A549 (cell line): ENCODE data around the gene TBATA. TPM values are rescaled to one million over a fixed set of nuclear protein-coding genes. Genes with fewer than 3 reads are reported as not detected.

Experiments used
- ATAC-seq, 2 experiments: fragments of 200-7000 bp in 1 of 2; fragments of >200 bp in 1 of 2; cut with Nextera tagmentation in 1 of 2; cut with Tn5 transposase in 1 of 2; 3 replicates each; pipeline versions ENCODE4 v1.8.0 to v1.9.1; 2018 to 2020; ENCODE audit warnings: mild to moderate bottlenecking in 1 of 2, moderate library complexity in 1 of 2
- CTCF ChIA-PET: fragments of 300-600 bp; sonication (Branson Sonifier 250); formaldehyde crosslinking; extraction: SDS; loops from one replicate; lab custom pipeline; 2021; ENCODE audit warnings: antibody characterized with exemption, inconsistent platforms; lab: Yijun Ruan, JAX
- POLR2A ChIA-PET: fragments of 350-600 bp; formaldehyde crosslinking; extraction: SDS; loops from one replicate; lab custom pipeline; 2021; ENCODE audit warnings: antibody characterized with exemption, inconsistent platforms; lab: Yijun Ruan, JAX
- DNase-seq, 2 experiments: peaks; one replicate each; pipeline versions ENCODE4 v3.0.0 to v3.0.0-alpha.2; 2011 to 2016; ENCODE audit warnings: low read depth in 1 of 2, low spot score in 1 of 2
- FAIRE-seq: peaks from 2 replicates; lab custom pipeline; 2011; peaks lifted over from hg19 to GRCh38; lab: Jason Lieb, UNC
- H3K27ac ChIP-seq, 2 experiments: fragments of >200 bp; sonication (Bioruptor Twin); formaldehyde crosslinking; 3 replicates each; pipeline ENCODE4 v1.5.1; 2016 to 2017
- H3K4me1 ChIP-seq: fragments of >200 bp; sonication (Bioruptor Twin); formaldehyde crosslinking; 3 replicates; pipeline ENCODE4 v1.6.1; 2016
- H3K4me2 ChIP-seq: fragments of >200 bp; sonication (Bioruptor Twin); formaldehyde crosslinking; 3 replicates; pipeline ENCODE4 v1.6.1; 2016
- H3K4me3 ChIP-seq: fragments of >200 bp; sonication (Bioruptor Twin); formaldehyde crosslinking; 3 replicates; pipeline ENCODE4 v1.5.1; 2016
- H3K9me3 ChIP-seq: fragments of >200 bp; sonication (Bioruptor Twin); formaldehyde crosslinking; 3 replicates; pipeline ENCODE4 v1.6.1; 2016
- CBX8 ChIP-seq: fragments of 200-600 bp; sonication (generic); IDR thresholded peaks from 2 replicates; pipeline ENCODE4 v1.6.1; 2016
- CEBPB ChIP-seq, 2 experiments: fragments of >200 bp in 1 of 2; sonication (Bioruptor Twin) in 1 of 2; formaldehyde crosslinking in 1 of 2; IDR thresholded peaks; 2 replicates each; pipeline ENCODE4 v1.6.1; 2012 to 2016
- EHMT2 ChIP-seq: fragments of 200-600 bp; sonication (generic); IDR thresholded peaks from 2 replicates; pipeline ENCODE4 v1.6.1; 2016; ENCODE audit warnings: antibody characterized with exemption, low read depth, mild to moderate bottlenecking, moderate library complexity
- FOXS1 ChIP-seq: fragments of 250-450 bp; sonication (Bioruptor Pico); IDR thresholded peaks from 2 replicates; pipeline ENCODE4 v1.5.0; 2020; ENCODE audit warnings: mild to moderate bottlenecking, moderate library complexity
- GATA3 ChIP-seq: IDR thresholded peaks from 2 replicates; pipeline ENCODE4 v1.6.1; 2012; ENCODE audit warnings: borderline replicate concordance
- MAZ ChIP-seq: fragments of 150-350 bp; IDR thresholded peaks from 2 replicates; pipeline ENCODE4 v1.6.1; 2014; ENCODE audit warnings: antibody characterized with exemption, low read depth, low read length, borderline replicate concordance
- NFE2L2 ChIP-seq: fragments of 150-350 bp; conservative IDR thresholded peaks from 2 replicates; pipeline ENCODE4 v1.6.1; 2014; ENCODE audit warnings: low read length
- NPAS2 ChIP-seq: fragments of 250-450 bp; sonication (Bioruptor Pico); IDR thresholded peaks from 2 replicates; pipeline ENCODE4 v1.8.0; 2022; ENCODE audit warnings: mild to moderate bottlenecking, moderate library complexity, borderline replicate concordance
- RAD21 ChIP-seq, 2 experiments: fragments of >200 bp in 1 of 2; sonication (Bioruptor Twin) in 1 of 2; formaldehyde crosslinking in 1 of 2; IDR thresholded peaks in 1 of 2; conservative IDR thresholded peaks in 1 of 2; 2 replicates in 1 of 2; 3 replicates in 1 of 2; pipeline ENCODE4 v1.6.1; 2012 to 2018; ENCODE audit warnings: inconsistent platforms in 1 of 2
- RFX5 ChIP-seq: fragments of 450-650 bp; IDR thresholded peaks from 2 replicates; pipeline ENCODE4 v1.7.1; 2014; ENCODE audit warnings: antibody characterized with exemption, mild to moderate bottlenecking, moderate library complexity
- SREBF2 ChIP-seq: fragments of 450-650 bp; IDR thresholded peaks from 2 replicates; pipeline ENCODE4 v1.6.1; 2014; ENCODE audit warnings: mild to moderate bottlenecking, moderate library complexity
- TP53 ChIP-seq: fragments of 250-450 bp; sonication (Bioruptor Pico); IDR thresholded peaks from 2 replicates; pipeline ENCODE4 v1.5.0; 2021; ENCODE audit warnings: mild to moderate bottlenecking, moderate library complexity
- ZSCAN20 ChIP-seq: fragments of 250-450 bp; sonication (Bioruptor Pico); IDR thresholded peaks from 2 replicates; pipeline ENCODE4 v1.8.0; 2022; ENCODE audit warnings: mild to moderate bottlenecking, moderate library complexity
- WGBS: methylation state at CpG from one replicate; pipeline ENCODE4 v1.1.6; 2017; ENCODE audit errors: missing lambda C conversion rate; 5-methylcytosine and 5-hydroxymethylcytosine counted together
- polyA plus RNA-seq, 4 experiments: library from polyadenylated mRNA; depleted of rRNA in 3 of 4; stranded (reverse); fragments of >200 nt; fragmentation: RNase III in 1 of 4; extraction: RNeasy Plus Mini Kit Qiagen cat#74134 plus additional on column Dnase treatment in 1 of 4; gene quantifications; 2 replicates in 3 of 4; 3 replicates in 1 of 4; pipeline ENCODE4 v1.2.3, GENCODE V29; 2011 to 2017
- TF ChIP-seq, protein P1 (sequence below): IDR thresholded peaks from 2 replicates; pipeline ENCODE4 v1.6.1; 2012
- TF ChIP-seq, protein P2 (sequence below): fragments of 250-450 bp; sonication (Bioruptor Pico); IDR thresholded peaks from 2 replicates; pipeline ENCODE4 v1.5.0; 2020; ENCODE audit warnings: low read depth, mild to moderate bottlenecking, moderate library complexity
- TF ChIP-seq, protein P3 (sequence below): fragments of 250-450 bp; sonication (Bioruptor Pico); IDR thresholded peaks from 2 replicates; pipeline ENCODE4 v1.5.0; 2021; ENCODE audit warnings: mild to moderate bottlenecking, moderate library complexity, borderline replicate concordance

The TBATA gene
- polyA plus RNA-seq, 2 of the 4 experiments (the other 2 are of a cell fraction): not detected

DNA sequence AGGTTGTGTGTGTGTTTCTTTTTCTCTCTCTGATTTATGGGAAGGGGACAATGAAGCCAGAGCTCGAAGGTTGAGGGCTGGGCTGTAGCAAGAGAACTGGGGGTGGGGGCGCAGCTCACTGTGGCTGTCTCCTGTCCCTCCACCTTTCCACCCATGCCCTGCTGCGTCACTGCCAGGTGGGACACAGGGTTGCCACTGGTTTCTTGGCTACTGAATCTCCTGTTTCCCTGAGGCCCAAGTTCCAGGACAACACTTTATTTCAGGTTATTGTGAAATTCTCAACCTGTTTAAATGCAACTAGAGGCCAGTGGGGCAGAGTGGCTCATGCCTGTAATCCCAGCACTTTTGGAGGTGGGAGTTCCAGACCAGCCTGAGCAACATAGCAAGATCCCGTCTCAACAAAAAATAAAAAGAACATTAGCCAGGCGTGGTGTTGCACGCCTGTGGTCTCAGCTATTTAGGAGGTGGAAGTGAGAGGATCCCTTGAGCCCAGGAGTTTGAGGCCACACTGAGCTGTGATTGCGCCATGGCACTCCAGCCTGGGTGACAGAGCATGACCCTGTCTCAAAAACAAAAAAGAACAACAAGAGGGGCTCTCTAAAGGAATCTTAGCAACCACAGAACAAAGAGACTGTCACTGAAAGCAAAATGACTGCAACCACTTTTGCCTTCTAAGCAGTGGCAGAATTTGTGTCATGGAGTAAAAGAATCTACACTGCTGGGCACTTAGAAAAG, 22.6 kb downstream of the TBATA start:
- DNase-seq: no peak
- Histone ChIP-seq H3K4me1 (0 out of 3 replicates have a peak, but pooled peaks cover 5% of the 10 kb centered on the region), H3K27ac (no peak overlapping the region), H3K4me2 (no peak overlapping the region), H3K4me3 (no peak overlapping the region), H3K9me3 (peaks cover 3% of the 10 kb centered on the region; the same call in 1 of the 3 replicates)
- no peak for ATAC-seq
- 33% methylated on average over 7 of the region's 7 CpGs for WGBS
- CTCF ChIA-PET: interaction anchor here (0.5 to 12.8 kb wide), 4 partner anchors 11 to 301 kb away, joined by 3 to 129 read pairs (median 18); no protein-coding TSS in a partner anchor
- TF ChIP-seq CEBPB (IDR thresholded peaks at IDR 0.05) (0 out of 4 replicates have a peak, but pooled peaks of 1 of the 2 experiments have one; percentile 15), RFX5 (no peak)
- POLR2A ChIA-PET: no interaction called here
- no peak for FAIRE-seq

DNA sequence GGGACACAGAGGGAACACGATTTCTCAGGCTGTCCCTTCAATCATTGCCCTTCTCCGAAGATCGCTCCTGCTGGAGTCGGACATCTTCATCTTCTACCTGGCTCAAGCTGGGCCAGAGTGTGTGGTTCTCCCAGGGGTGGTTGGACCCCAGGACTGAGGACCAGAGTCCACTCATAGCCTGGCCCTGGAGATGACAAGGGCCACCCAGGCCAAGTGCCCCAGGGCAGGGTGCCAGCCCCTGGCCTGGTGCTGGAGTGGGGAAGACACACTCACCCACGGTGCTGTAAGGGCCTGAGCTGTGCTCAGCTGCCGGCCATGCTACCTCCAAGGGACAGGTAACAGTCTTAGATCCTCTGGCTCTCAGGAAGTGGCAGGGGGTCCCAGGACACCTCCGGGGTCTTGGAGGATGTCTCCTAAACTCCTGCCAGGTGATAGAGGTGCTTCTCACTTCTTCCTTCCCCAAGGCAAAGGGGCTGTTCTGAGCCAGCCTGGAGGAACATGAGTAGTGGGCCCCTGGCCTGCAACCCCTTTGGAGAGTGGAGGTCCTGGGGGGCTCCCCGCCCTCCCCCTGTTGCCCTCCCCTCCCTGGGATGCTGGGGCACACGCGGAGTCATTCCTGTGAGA, 23.3 kb downstream of the TBATA start:
- WGBS: 44% methylated on average over 5 of the region's 10 CpGs
- ChIA-PET POLR2A (no interaction called here), CTCF (interaction anchor here (0.5 to 12.8 kb wide), 4 partner anchors 16 to 300 kb away, joined by 3 to 129 read pairs (median 17); no protein-coding TSS in a partner anchor)
- TF ChIP-seq MAZ (no peak), EHMT2 (no peak), ZSCAN20 (no peak), SREBF2 (no peak), CBX8 (no peak)
- TF ChIP-seq, protein P1, sequence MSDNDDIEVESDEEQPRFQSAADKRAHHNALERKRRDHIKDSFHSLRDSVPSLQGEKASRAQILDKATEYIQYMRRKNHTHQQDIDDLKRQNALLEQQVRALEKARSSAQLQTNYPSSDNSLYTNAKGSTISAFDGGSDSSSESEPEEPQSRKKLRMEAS: no peak
- no peak overlapping the region for H3K27ac ChIP-seq
- 0 out of 3 replicates have a peak, but pooled peaks cover 5% of the 10 kb centered on the region for H3K4me1 ChIP-seq
- no peak overlapping the region for H3K4me2 ChIP-seq
- ATAC-seq: no peak
- peaks cover 3% of the 10 kb centered on the region; the same call in 1 of the 3 replicates for H3K9me3 ChIP-seq
- no peak for FAIRE-seq
- H3K4me3 ChIP-seq: no peak overlapping the region
- DNase-seq: no peak

DNA sequence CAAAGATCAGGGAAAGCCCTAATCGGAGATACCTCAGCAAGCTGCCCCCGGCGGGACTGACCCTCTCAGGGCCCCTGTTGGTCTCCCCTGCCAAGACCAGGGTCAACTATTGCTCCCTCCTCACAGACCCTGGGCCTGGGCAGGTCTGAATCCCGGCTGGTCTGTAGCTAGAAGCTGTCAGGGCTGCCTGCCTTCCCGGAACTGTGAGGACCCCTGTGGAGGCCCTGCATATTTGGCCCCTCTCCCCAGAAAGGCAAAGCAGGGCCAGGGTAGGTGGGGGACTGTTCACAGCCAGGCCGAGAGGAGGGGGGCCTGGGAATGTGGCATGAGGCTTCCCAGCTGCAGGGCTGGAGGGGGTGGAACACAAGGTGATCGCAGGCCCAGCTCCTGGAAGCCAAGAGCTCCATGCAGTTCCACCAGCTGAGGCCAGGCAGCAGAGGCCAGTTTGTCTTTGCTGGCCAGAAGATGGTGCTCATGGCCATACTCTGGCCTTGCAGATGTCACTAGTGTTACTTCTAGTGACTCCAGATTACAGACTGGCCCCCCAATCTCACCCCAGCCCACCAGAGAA, 24.1 kb downstream of the TBATA start:
- 0 out of 3 replicates have a peak, but pooled peaks cover 5% of the 10 kb centered on the region for H3K4me1 ChIP-seq
- TF ChIP-seq RAD21 (conservative IDR thresholded peaks at IDR 0.05 in 1 of 2, IDR thresholded peaks at IDR 0.05 in 1 of 2) (peak in 1 of 2 experiments; percentile 22; a peak in 1 of 5 replicates), GATA3 (no peak)
- TF ChIP-seq, all 56 proteins: peak for 1
- no peak overlapping the region for H3K27ac ChIP-seq
- WGBS: 58% methylated on average over 6 of the region's 7 CpGs
- no peak for FAIRE-seq
- ATAC-seq: peak in 1 of 2 experiments; percentile 49; a peak in 2 of 6 replicates
- POLR2A ChIA-PET: no interaction called here
- CTCF ChIA-PET: interaction anchor here (0.6 to 12.8 kb wide), 14 partner anchors 12 to 300 kb away, joined by 3 to 129 read pairs (median 3); partner anchors contain the start of gene PCBD1
- peak in 1 of 2 experiments; percentile 19 for DNase-seq
- peaks cover 3% of the 10 kb centered on the region; the same call in 1 of the 3 replicates for H3K9me3 ChIP-seq
- no peak overlapping the region for H3K4me3 ChIP-seq
- no peak overlapping the region for H3K4me2 ChIP-seq

DNA sequence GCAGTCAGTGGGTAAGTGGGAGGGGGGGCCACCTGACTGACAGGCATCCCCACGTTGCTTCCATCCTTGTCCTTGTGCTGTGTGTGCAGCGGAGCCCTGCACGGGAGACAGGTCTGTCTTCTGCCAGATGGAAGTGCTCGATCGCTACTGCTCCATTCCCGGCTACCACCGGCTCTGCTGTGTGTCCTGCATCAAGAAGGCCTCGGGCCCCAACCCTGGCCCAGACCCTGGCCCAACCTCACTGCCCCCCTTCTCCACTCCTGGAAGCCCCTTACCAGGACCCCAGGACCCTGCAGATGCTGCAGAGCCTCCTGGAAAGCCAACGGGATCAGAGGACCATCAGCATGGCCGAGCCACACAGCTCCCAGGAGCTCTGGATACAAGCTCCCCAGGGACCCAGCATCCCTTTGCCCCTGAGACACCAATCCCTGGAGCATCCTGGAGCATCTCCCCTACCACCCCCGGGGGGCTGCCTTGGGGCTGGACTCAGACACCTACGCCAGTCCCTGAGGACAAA, 24.8 kb downstream of the TBATA start:
- 49% methylated on average over 12 of the region's 12 CpGs for WGBS
- H3K27ac ChIP-seq: peak overlapping the region in 1 of 2 experiments; percentile 68; a peak in 3 of 6 replicates
- ChIA-PET CTCF (interaction anchor here (0.8 to 12.8 kb wide), 25 partner anchors 9 to 299 kb away, joined by 3 to 129 read pairs (median 4); partner anchors contain the start of gene PCBD1), POLR2A (no interaction called here)
- no peaks in the 10 kb centered on the region for H3K9me3 ChIP-seq
- FAIRE-seq (no peak), ATAC-seq (peak in 1 of 2 experiments; percentile 25; a peak in 2 of 6 replicates), DNase-seq (no peak)
- H3K4me2 ChIP-seq: no peak overlapping the region
- no peak for TF ChIP-seq TP53 (CRISPR knock-in tag)
- TF ChIP-seq ZSCAN20: no peak
- no peak for TF ChIP-seq NPAS2 (CRISPR knock-in tag)
- TF ChIP-seq, protein P2, sequence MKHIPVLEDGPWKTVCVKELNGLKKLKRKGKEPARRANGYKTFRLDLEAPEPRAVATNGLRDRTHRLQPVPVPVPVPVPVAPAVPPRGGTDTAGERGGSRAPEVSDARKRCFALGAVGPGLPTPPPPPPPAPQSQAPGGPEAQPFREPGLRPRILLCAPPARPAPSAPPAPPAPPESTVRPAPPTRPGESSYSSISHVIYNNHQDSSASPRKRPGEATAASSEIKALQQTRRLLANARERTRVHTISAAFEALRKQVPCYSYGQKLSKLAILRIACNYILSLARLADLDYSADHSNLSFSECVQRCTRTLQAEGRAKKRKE (CRISPR knock-in tag): no peak
- no peak for TF ChIP-seq FOXS1
- TF ChIP-seq, protein P3, sequence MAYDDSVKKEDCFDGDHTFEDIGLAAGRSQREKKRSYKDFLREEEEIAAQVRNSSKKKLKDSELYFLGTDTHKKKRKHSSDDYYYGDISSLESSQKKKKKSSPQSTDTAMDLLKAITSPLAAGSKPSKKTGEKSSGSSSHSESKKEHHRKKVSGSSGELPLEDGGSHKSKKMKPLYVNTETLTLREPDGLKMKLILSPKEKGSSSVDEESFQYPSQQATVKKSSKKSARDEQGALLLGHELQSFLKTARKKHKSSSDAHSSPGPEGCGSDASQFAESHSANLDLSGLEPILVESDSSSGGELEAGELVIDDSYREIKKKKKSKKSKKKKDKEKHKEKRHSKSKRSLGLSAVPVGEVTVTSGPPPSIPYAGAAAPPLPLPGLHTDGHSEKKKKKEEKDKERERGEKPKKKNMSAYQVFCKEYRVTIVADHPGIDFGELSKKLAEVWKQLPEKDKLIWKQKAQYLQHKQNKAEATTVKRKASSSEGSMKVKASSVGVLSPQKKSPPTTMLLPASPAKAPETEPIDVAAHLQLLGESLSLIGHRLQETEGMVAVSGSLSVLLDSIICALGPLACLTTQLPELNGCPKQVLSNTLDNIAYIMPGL (CRISPR knock-in tag): no peak
- TF ChIP-seq CBX8: no peak
- no peak for TF ChIP-seq EHMT2
- TF ChIP-seq NFE2L2: no peak
- TF ChIP-seq RFX5: no peak
- no peak overlapping the region for H3K4me3 ChIP-seq
- 0 out of 3 replicates have a peak, but pooled peaks cover 5% of the 10 kb centered on the region for H3K4me1 ChIP-seq
